ENCODE results near the gene ADAMTS16. TPM values are rescaled to one million over a fixed set of nuclear protein-coding genes. Genes with fewer than 3 reads are reported as not detected.

The ADAMTS16 gene
- total RNA-seq, 2 experiments from 2014 or later = not detected

- Mint-ChIP-seq H3K9me3 (peaks cover 14% of the 10 kb centered on the region), H3K36me3 (ENCODE audit: low read depth) (peaks cover 1% of the 10 kb centered on the region), H3K4me3 (no peak overlapping the region), H3K4me1 (ENCODE audit: low read depth) (no peaks in the 10 kb centered on the region), H3K27ac (no peak overlapping the region), H3K27me3 (ENCODE audit: low read depth) (no peaks in the 10 kb centered on the region)
- no peak for DNase-seq
- intact Hi-C loops (cut with micrococcal nuclease) = no loop called here
- CTCF ChIA-PET = no interaction called here
Observed at GRCh38 chr5:5303242-5303641, 163.1 kb downstream of the ADAMTS16 start.

DNA sequence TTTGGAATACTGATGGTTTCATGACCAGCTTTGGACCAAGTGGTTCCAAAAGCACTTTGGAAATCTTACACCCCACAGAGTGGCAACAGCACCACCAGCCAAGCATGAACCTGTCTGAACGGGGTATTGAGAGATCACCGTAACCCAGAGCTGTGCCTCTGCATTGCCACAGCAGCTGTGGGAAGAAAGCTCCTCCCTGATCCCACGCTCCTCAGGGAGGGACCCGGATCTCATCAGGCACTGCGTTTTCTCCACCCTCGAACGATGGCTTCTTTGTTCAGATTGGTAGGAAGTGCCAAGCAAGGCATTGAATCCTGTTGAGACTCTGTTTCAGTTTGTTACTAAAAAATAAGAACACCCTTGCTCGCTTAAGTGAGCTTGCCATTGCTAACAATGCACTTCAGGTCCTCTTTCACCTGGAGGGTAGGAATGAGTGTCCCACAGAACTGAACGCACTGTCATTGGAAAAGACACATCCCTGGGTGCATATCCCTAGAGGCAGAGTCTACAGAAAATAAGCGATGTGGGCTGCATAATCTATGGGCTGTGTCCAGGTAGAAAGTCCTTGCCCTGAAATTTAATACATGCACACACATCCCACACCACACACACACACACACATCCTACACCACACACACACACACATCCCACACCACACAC lies 164.4 kb downstream of the ADAMTS16 start:
- Mint-ChIP-seq H3K9me3 (peaks cover 14% of the 10 kb centered on the region), H3K4me3 (no peak overlapping the region), H3K36me3 (ENCODE audit: low read depth) (peaks cover 1% of the 10 kb centered on the region), H3K27ac (no peak overlapping the region), H3K4me1 (ENCODE audit: low read depth) (no peaks in the 10 kb centered on the region), H3K27me3 (ENCODE audit: low read depth) (no peaks in the 10 kb centered on the region)
- intact Hi-C loops (cut with micrococcal nuclease) = no loop called here
- no peak for DNase-seq
- CTCF ChIA-PET = no interaction called here

GRCh38 chr5:5306696-5307095 lies 166.6 kb downstream of the ADAMTS16 start:
- H3K36me3 Mint-ChIP-seq (ENCODE audit: low read depth) = no peaks in the 10 kb centered on the region
- no peaks in the 10 kb centered on the region for H3K4me1 Mint-ChIP-seq (ENCODE audit: low read depth)
- intact Hi-C loops (cut with micrococcal nuclease) = no loop called here
- DNase-seq = no peak
- CTCF ChIA-PET = no interaction called here
- no peaks in the 10 kb centered on the region for H3K27me3 Mint-ChIP-seq (ENCODE audit: low read depth)
- peaks cover 5% of the 10 kb centered on the region for H3K9me3 Mint-ChIP-seq
- no peak overlapping the region for H3K27ac Mint-ChIP-seq
- H3K4me3 Mint-ChIP-seq = no peak overlapping the region

DNA sequence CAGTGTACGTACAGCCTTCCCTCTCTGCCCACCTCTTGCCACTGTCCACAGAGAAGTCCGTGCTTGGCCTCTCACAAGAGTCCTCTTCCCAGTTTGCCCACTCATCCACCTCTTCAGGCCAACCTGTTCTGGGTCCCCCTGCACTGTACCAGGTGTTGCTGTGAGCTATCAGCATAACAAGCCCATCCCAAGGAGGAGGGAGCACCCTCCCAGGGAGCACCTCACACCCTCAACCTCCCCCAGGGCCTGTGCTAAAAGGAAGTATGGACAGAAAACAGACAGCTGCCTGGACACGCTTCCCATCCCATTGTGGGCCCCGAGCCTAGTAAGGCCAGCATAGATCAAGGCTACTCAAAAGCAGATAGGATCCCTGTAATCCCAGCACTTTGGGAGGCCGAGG lies 168.2 kb downstream of the ADAMTS16 start:
- H3K4me3 Mint-ChIP-seq = no peak overlapping the region
- no peaks in the 10 kb centered on the region for H3K36me3 Mint-ChIP-seq (ENCODE audit: low read depth)
- no peak overlapping the region for H3K27ac Mint-ChIP-seq
- CTCF ChIA-PET = no interaction called here
- H3K27me3 Mint-ChIP-seq (ENCODE audit: low read depth) = no peaks in the 10 kb centered on the region
- intact Hi-C loops (cut with micrococcal nuclease) = no loop called here
- no peaks in the 10 kb centered on the region for H3K9me3 Mint-ChIP-seq
- H3K4me1 Mint-ChIP-seq (ENCODE audit: low read depth) = no peaks in the 10 kb centered on the region
- DNase-seq = no peak

- no peak for DNase-seq
- intact Hi-C loops (cut with micrococcal nuclease) = no loop called here
- Mint-ChIP-seq H3K4me1 (ENCODE audit: low read depth) (no peaks in the 10 kb centered on the region), H3K27me3 (ENCODE audit: low read depth) (no peaks in the 10 kb centered on the region), H3K9me3 (no peaks in the 10 kb centered on the region), H3K4me3 (no peak overlapping the region), H3K27ac (no peak overlapping the region), H3K36me3 (ENCODE audit: low read depth) (no peaks in the 10 kb centered on the region)
- CTCF ChIA-PET = no interaction called here
Observed at GRCh38 chr5:5309645-5310044, 169.5 kb downstream of the ADAMTS16 start.

GRCh38 chr5:5313101-5313635 lies 173.0 kb downstream of the ADAMTS16 start:
- H3K27ac Mint-ChIP-seq = no peak overlapping the region
- DNase-seq = no peak
- no peaks in the 10 kb centered on the region for H3K27me3 Mint-ChIP-seq (ENCODE audit: low read depth)
- H3K36me3 Mint-ChIP-seq (ENCODE audit: low read depth) = no peaks in the 10 kb centered on the region
- H3K4me1 Mint-ChIP-seq (ENCODE audit: low read depth) = no peaks in the 10 kb centered on the region
- intact Hi-C loops (cut with micrococcal nuclease) = no loop called here
- CTCF ChIA-PET = no interaction called here
- H3K9me3 Mint-ChIP-seq = no peaks in the 10 kb centered on the region
- H3K4me3 Mint-ChIP-seq = no peak overlapping the region

DNA sequence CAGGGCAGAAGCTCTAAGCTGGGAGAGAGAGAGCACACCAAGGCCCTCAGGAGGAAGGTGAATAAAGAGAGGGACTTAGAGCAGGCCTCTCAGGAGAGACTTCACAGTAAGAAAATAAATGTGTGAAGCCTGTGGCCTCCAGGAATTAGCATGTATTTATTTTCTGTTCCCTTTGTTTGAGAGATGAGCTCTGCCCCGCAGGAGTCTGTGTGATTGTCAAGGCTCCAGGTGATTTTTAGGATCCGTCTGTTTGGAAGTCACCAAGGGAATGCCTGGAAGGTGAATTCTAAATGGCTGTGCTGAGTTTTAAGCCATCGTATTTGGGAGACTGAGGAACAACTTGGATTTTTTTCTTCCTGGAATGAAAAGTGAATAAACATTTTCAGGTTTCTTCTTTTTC lies 174.0 kb downstream of the ADAMTS16 start:
- no peaks in the 10 kb centered on the region for H3K27me3 Mint-ChIP-seq (ENCODE audit: low read depth)

GRCh38 chr5:5314626-5315025 lies 174.5 kb downstream of the ADAMTS16 start:
- Mint-ChIP-seq H3K4me1 (ENCODE audit: low read depth) (no peaks in the 10 kb centered on the region), H3K4me3 (no peak overlapping the region), H3K36me3 (ENCODE audit: low read depth) (no peaks in the 10 kb centered on the region), H3K27me3 (ENCODE audit: low read depth) (no peaks in the 10 kb centered on the region), H3K27ac (no peak overlapping the region), H3K9me3 (peaks cover 2% of the 10 kb centered on the region)
- intact Hi-C loops (cut with micrococcal nuclease) = no loop called here
- no peak for DNase-seq
- CTCF ChIA-PET = no interaction called here

More for the DNA sequence above, 174.0 kb downstream of the ADAMTS16 start:
- no peak for DNase-seq
- H3K4me1 Mint-ChIP-seq (ENCODE audit: low read depth) = no peaks in the 10 kb centered on the region
- H3K4me3 Mint-ChIP-seq = no peak overlapping the region
- CTCF ChIA-PET = no interaction called here
- H3K27ac Mint-ChIP-seq = no peak overlapping the region
- intact Hi-C loops (cut with micrococcal nuclease) = no loop called here
- H3K9me3 Mint-ChIP-seq = peaks cover 2% of the 10 kb centered on the region
- no peaks in the 10 kb centered on the region for H3K36me3 Mint-ChIP-seq (ENCODE audit: low read depth)

DNA sequence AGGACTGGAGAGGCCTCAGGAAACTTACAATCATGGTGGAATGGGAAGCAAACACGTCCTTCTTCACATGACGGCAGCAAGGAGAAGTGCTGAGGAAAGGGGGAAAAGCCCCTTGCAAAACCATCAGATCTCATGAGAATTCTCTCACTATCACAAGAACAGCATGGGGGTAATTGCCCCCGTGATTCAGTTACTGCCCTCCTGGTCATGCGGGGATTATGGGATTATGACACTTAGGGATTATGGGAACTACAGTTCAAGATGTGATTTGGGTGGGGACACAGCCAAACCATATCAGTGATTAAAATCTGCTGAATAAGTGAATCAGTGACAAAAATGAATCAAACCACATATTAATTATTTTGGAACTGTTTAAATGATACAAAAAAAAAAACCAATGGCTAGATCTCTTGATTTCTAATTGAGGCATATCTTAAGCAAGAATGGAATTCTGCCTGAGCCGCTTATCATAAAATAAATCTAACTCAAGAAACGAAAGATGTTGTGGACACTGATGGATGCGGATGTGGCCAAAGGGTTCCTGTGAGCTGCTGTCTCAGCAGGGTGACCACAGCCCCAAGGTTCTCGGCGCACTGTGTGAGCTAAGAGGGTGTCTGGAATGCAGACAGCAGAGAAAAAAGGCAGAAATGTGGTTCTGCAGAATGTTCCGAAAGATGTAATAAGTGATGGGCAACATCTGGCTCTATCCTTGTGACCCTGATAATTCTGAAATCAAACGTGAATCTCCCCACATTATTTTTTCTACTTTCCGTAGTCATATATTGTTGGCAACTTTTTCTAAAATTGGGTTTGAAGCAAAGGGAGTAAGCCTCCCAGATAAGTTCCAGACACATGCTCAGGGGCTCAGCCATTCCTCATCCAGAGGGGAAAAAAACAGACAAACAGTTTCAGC lies 175.2 kb downstream of the ADAMTS16 start:
- CTCF ChIA-PET = no interaction called here
- no peak overlapping the region for H3K27ac Mint-ChIP-seq
- intact Hi-C loops (cut with micrococcal nuclease) = no loop called here
- no peak for DNase-seq
- H3K9me3 Mint-ChIP-seq = peaks cover 2% of the 10 kb centered on the region
- no peaks in the 10 kb centered on the region for H3K4me1 Mint-ChIP-seq (ENCODE audit: low read depth)
- H3K36me3 Mint-ChIP-seq (ENCODE audit: low read depth) = no peaks in the 10 kb centered on the region
- no peak overlapping the region for H3K4me3 Mint-ChIP-seq
- H3K27me3 Mint-ChIP-seq (ENCODE audit: low read depth) = no peaks in the 10 kb centered on the region

- no peak for DNase-seq
- Mint-ChIP-seq H3K4me1 (ENCODE audit: low read depth) (no peaks in the 10 kb centered on the region), H3K4me3 (no peak overlapping the region), H3K27ac (no peak overlapping the region), H3K27me3 (ENCODE audit: low read depth) (no peaks in the 10 kb centered on the region), H3K9me3 (peaks cover 7% of the 10 kb centered on the region), H3K36me3 (ENCODE audit: low read depth) (no peaks in the 10 kb centered on the region)
- intact Hi-C loops (cut with micrococcal nuclease) = no loop called here
- CTCF ChIA-PET = no interaction called here
Observed at GRCh38 chr5:5316334-5316733, 176.2 kb downstream of the ADAMTS16 start.

GRCh38 chr5:5317976-5318375 lies 177.8 kb downstream of the ADAMTS16 start:
- no peaks in the 10 kb centered on the region for H3K4me1 Mint-ChIP-seq (ENCODE audit: low read depth)
- CTCF ChIA-PET = no interaction called here
- peaks cover 16% of the 10 kb centered on the region for H3K9me3 Mint-ChIP-seq
- no peak overlapping the region for H3K27ac Mint-ChIP-seq
- H3K4me3 Mint-ChIP-seq = no peak overlapping the region
- DNase-seq = no peak
- H3K27me3 Mint-ChIP-seq (ENCODE audit: low read depth) = no peaks in the 10 kb centered on the region
- intact Hi-C loops (cut with micrococcal nuclease) = no loop called here
- no peaks in the 10 kb centered on the region for H3K36me3 Mint-ChIP-seq (ENCODE audit: low read depth)

DNA sequence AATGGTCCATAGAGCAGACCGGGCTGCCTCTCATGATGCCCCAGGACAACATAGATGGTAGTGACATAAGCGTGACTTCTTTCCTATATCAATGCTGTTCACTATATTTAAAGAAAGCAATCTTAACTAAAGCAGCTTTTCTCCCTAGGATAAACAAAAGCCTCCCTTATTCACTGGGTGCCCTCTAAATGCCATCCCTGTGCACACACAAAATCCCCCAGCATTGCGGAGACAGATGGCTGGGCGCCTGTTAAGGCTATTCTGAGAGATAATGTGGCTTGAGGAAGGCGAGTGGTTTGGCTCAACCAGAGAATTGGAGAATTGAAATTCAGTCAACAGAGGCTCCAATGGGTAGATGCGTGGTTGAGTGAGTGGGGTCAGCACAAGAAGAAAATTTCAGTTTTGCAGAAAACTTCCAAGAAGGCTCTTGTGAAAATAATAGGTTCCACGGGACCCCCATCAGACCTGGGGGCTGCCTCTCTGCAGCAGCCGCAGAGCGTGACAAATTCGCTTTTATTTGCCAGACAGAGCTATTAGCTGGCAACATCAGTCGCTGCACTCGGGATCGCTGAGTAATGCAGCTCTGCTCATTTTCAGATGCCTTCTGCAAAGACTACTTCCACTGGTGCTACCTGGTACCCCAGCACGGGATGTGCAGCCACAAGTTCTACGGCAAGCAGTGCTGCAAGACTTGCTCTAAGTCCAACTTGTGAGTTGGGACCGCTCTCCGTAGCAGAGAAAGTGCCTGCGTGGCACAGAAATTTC lies 178.5 kb downstream of the ADAMTS16 start:
- Mint-ChIP-seq H3K27me3 (ENCODE audit: low read depth) (no peaks in the 10 kb centered on the region), H3K9me3 (peaks cover 17% of the 10 kb centered on the region), H3K4me1 (ENCODE audit: low read depth) (no peaks in the 10 kb centered on the region), H3K36me3 (ENCODE audit: low read depth) (no peaks in the 10 kb centered on the region), H3K4me3 (no peak overlapping the region), H3K27ac (no peak overlapping the region)
- intact Hi-C loops (cut with micrococcal nuclease) = no loop called here
- DNase-seq = no peak
- CTCF ChIA-PET = no interaction called here

Measured in activated naive CD4-positive, alpha-beta T cell treated with anti-CD3 and anti-CD28 coated beads for 36 hours (primary cell).